ENCODE data around the gene RPL23. TPM values are rescaled to one million over a fixed set of nuclear protein-coding genes. Genes with fewer than 3 reads are reported as not detected.

RPL23 gene
- total RNA-seq, 4 donors from 2014 or later: 2,328 to 2,756 (median 2,634) TPM

DNA sequence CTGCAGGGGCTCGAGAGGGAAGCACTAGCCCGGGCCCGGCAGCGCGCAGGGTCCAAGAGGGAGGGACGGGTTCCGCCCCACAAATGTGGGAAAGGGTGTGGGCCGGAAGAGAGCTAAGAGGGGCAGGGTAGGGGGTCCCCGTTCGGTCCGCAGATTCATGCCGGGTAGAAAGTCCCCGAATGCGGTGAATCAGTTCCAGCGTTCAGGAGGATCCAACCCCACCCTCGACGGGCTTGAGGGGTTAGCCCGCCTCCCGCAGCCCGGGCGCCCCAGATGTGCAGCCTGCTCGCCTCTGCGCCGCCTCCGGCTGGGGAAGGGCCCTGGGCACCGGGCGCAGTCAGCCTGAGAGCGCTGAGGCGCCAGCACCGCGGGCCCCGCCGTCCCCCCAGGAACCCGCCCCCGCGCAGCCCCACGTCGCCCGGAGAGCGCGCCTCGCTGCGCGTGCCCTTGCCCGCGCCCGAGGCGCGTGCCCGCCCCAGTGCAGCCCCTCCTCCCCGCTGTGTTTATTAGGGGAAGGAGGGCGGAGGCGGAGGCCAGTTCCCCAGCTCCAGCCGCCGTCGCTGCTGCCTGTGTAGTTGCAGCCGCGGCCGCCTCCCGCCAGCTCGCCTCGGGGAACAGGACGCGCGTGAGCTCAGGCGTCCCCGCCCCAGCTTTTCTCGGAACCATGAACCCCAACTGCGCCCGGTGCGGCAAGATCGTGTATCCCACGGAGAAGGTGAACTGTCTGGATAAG, 16.2 kb upstream of the RPL23 start, which contains the start of gene LASP1:
Gene LASP1 (plus strand): TSS at position 533 of the 733 bp plus-strand sequence. CDS start 132 bp downstream, at position 665.
- TF ChIP-seq, protein P1, sequence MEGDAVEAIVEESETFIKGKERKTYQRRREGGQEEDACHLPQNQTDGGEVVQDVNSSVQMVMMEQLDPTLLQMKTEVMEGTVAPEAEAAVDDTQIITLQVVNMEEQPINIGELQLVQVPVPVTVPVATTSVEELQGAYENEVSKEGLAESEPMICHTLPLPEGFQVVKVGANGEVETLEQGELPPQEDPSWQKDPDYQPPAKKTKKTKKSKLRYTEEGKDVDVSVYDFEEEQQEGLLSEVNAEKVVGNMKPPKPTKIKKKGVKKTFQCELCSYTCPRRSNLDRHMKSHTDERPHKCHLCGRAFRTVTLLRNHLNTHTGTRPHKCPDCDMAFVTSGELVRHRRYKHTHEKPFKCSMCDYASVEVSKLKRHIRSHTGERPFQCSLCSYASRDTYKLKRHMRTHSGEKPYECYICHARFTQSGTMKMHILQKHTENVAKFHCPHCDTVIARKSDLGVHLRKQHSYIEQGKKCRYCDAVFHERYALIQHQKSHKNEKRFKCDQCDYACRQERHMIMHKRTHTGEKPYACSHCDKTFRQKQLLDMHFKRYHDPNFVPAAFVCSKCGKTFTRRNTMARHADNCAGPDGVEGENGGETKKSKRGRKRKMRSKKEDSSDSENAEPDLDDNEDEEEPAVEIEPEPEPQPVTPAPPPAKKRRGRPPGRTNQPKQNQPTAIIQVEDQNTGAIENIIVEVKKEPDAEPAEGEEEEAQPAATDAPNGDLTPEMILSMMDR (IDR thresholded peaks at IDR 0.05; ENCODE audit: low read depth): no peak

DNA sequence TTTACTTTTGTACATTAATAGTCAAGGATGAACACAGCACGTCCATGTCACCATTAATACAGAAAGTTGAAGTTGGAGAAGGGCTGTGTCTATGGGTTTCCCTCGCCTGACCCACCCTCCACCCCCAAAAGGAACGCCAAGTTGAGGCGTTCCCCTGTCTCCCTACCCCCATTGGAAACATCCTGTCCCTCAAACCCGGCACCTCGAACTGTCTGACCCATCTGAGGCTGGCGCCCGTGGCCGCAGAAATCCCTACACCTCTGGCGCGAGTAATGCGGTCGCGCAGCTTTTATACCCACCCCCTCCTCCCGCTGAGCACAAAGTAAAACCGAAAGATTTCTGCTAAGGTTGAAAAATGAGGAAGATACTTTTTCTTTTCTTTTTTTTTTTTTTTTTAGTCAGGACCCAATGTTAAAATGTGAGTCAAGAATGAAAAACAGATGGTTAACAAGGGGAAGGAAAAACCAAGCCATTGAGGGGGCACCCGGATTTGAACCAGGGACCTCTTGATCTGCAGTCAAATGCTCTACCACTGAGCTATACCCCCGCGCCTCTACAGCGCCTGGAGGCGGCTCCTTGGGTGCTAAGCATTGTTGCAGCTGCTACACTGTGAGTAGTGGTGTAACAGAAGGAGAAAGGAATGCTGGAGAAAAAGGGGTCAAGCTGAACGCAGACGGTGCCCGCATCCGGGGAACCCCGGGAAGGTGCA, 15.4 kb upstream of the RPL23 start:
- TF ChIP-seq, protein P1 (IDR thresholded peaks at IDR 0.05; ENCODE audit: low read depth): no peak

DNA sequence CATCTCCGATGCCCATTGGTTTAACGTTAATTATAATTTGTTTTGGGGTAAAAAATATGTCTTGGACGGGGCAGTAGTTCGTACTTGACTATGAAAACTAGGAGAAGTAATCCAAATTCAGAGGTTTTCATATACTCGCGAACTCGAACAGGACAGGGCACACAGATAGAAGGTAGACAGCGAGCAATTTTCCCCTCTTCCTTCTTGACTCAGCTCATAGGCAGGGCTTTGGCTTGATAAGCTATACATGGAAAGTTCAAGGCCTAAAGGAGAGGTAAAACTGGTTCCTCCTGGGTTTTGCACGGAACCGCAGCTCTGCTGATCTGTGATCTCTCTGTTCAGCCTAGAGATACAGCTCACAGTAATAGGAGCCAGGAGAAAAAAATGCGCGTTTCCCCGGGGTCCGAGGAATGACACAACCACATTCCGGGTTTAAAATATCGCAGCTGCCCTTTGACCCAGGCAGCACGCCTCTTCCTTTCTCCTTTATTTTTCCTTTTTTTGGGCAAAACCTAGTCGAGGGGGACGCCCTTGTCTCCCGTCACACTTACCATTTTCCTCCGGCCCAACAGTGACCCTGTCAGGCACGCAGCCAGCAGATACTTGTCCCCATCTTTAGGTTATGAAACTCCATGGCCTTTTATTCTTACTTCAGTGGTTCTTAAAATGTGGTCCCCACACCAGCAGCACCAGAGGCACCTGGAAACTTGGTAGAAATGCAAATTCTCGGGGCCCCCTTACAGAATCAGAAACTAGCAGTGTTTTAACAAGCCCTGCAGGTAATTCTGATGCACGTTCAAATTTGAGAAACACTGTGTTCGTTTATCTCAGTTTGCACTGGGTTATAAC, 14.7 kb upstream of the RPL23 start:
- TF ChIP-seq, protein P1 (IDR thresholded peaks at IDR 0.05; ENCODE audit: low read depth): no peak

DNA sequence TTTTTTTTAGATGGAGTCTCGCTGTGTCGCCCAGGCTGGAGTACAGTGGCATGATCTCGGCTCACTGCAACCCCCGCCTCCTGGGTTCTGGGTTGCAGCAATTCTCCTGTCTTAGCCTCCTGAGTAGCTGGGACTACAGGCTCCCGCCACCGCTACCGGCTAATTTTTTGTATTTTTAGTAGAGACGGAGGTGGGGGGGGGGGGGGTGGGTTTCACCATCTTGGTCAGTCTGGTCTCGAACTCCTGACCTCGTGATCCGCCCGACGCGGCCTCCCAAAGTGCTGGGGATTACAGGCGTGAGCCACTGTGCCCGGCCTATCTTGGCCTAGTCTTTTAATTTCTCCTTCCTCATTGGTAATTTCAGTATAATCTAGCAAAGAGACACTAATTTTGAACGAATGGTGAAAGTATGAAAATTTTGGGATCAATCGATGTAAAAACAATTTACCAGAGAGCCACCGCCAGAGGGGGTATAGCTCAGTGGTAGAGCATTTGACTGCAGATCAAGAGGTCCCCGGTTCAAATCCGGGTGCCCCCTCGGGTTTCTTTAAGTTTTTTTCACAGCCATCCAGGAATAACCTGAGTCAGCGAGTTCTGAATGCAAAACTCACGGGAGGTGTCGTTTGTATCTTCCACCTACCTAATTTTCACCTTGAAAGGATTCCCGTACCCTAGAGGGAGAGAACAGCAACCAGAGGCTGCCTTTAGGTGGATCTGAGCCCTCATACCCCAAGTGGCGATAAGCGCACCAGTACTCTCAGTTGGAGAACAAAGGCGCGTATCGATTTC, 13.9 kb upstream of the RPL23 start:
- TF ChIP-seq, protein P1 (IDR thresholded peaks at IDR 0.05; ENCODE audit: low read depth): no peak

DNA sequence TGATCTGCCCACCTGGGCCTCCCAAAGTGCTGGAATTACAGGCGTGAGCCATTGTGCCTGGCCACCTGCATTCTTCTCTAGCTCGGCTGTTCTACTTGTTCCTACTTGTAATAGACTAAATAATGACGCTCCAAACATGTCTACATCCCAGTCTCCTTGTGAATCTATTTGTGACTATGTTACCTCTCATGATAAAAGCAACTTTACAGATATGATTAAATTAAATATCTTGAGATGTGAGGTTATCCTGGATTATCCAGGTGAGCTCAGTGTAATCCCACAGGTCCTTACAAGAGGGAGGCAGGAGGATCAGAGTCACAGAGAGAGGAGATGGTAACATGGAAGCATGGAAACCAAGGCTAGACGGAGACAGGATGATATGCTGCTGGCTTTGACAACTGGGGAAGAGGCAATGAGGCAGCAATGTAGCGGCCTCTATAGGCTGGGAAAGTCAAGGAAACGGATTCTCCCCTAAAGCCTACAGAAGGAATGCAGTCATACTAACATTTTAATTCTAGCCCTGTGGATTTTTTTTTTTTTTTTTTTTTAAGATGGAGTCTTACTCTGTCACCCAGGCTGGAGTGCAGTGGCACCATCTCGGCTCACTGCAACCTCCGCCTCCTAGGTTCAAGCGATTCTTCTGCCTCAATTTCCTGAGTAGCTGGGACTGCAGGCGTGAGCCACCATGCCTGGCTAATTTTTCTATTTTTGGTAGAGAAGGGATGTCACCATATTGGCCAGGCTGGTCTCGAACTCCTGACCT, 11.3 kb upstream of the RPL23 start:
- TF ChIP-seq, protein P1 (IDR thresholded peaks at IDR 0.05; ENCODE audit: low read depth): no peak

DNA sequence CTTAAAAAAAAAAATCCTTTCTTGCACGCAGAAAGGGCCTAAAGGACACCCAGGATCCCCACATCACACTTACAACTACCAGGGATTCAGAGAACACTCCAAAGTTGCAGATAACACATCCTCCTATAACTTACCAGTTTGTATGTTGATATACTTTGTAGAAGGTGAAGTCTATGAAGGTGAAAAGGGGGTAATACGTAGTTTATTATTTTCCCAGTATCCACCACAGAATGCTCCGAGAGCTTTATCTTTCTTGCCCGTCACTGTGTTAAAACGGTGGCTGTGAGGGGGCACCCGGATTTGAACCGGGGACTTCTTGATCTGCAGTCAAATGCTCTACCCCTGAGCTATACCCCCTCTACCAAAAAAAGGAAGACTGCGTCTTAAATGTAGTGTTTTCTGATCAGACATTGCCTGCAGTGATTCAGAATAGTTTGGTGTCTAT, 7.9 kb upstream of the RPL23 start:
- TF ChIP-seq, protein P1 (IDR thresholded peaks at IDR 0.05; ENCODE audit: low read depth): no peak

Measured in subcutaneous adipose tissue (tissue), 4 donors.